Kidney (tissue), 14 donors: ENCODE results near the gene RNF212. TPM values are rescaled to one million over a fixed set of nuclear protein-coding genes. Genes with fewer than 3 reads are reported as not detected.

Source experiments
- DNase-seq, 5 donors: peaks; one replicate each; pipeline ENCODE4 v3.0.0-alpha.2; 2013 to 2020
- FAIRE-seq: peaks from 2 replicates; lab custom pipeline; 2012; peaks lifted over from hg19 to GRCh38; lab: Jason Lieb, UNC
- H3K27ac ChIP-seq, 2 donors: one replicate each; pipeline ENCODE4 v1.7.0; 2013; ENCODE audit warnings: low read depth in 2 of 2, low read length in 2 of 2, inconsistent platforms in 1 of 2
- H3K27me3 ChIP-seq: one replicate; pipeline ENCODE4 v1.7.1; 2013; ENCODE audit warnings: low read length, inconsistent platforms; ENCODE audit not compliant: control insufficient read depth, insufficient read depth
- H3K36me3 ChIP-seq, 3 donors: one replicate each; pipeline versions ENCODE4 v1.7.0 to v1.7.1; 2013; ENCODE audit warnings: low read length in 3 of 3, control low read depth in 1 of 3, inconsistent platforms in 1 of 3; ENCODE audit not compliant: insufficient read depth in 3 of 3, control insufficient read depth in 2 of 3
- H3K4me1 ChIP-seq, 3 donors: one replicate each; pipeline versions ENCODE4 v1.7.0 to v1.7.1; 2013; ENCODE audit warnings: low read length in 3 of 3, inconsistent platforms in 1 of 3, low read depth in 1 of 3; ENCODE audit not compliant: control insufficient read depth in 2 of 3, insufficient read depth in 2 of 3
- H3K4me3 ChIP-seq, 3 donors: one replicate each; pipeline versions ENCODE4 v1.7.0 to v1.8.1; 2013; ENCODE audit warnings: low read length in 3 of 3, control low read depth in 1 of 3, inconsistent platforms in 1 of 3
- H3K9ac ChIP-seq, 3 donors: one replicate each; pipeline versions ENCODE4 v1.7.0 to v1.7.1; 2013; ENCODE audit warnings: low read length in 3 of 3, control low read depth in 1 of 3, inconsistent platforms in 1 of 3
- H3K9me3 ChIP-seq, 3 donors: one replicate each; pipeline versions ENCODE4 v1.7.0 to v1.7.1; 2013; ENCODE audit warnings: low read length in 3 of 3, control low read depth in 1 of 3, inconsistent platforms in 1 of 3; ENCODE audit not compliant: control insufficient read depth in 2 of 3, insufficient read depth in 1 of 3
- CTCF ChIP-seq: IDR thresholded peaks from 3 replicates; pipeline ENCODE4 v1.5.1; 2012; ENCODE audit warnings: mild to moderate bottlenecking, moderate library complexity, borderline replicate concordance; ENCODE audit not compliant: insufficient read depth; ENCODE audit errors: extremely low read depth
- intact Hi-C: fragments of 100-400 bp; cut with DNase I; formaldehyde crosslinking; loops from one replicate; pipeline ENCODE4 v1.11.1; 2022
- polyA plus RNA-seq: library from polyadenylated mRNA; stranded (reverse); fragments of 350-450 nt; fragmentation: Illumina TruSeq; extraction: RNeasy Lipid Tissue Mini Kit (QIAGEN cat#74804); gene quantifications from one replicate; pipeline ENCODE4 v1.2.3, GENCODE V29; 2014; ENCODE audit warnings: low read depth, low replicate concordance; ENCODE audit not compliant: insufficient read depth
- total RNA-seq: library from RNA; stranded (reverse); fragmentation: NEBNext Ultra II Directional; extraction: Animal tissue kit (Norgen Biotek cat#: 25700); gene quantifications from one replicate; pipeline ENCODE4 v1.2.1, GENCODE V29; 2021
- donor health status: control.
- donor health status: control.
- donor health status: control.
- donor health status: control.
- donor health status: control.
- donor health status: DM: yes; HTN: yes; CAD: no.
- donor health status: Normal renal cell carcinoma (clear cell type).

RNF212 gene
- total and polyA plus RNA-seq, 2 donors from 2014 or later, result 5.3 to 20.8 TPM

GRCh38 chr4:1031956-1032795, 81.2 kb downstream of the RNF212 start:
- DNase-seq, result peak in 3 of 5 donors; percentile 70 to 79 (median 71)

GRCh38 chr4:1031346-1031745, 82.0 kb downstream of the RNF212 start:
- no peaks in the 10 kb centered on the region for H3K27me3 ChIP-seq
- no peak overlapping the region for H3K27ac ChIP-seq
- intact Hi-C loops, result no loop called here
- H3K36me3 ChIP-seq, result no peaks in the 10 kb centered on the region
- no peaks in the 10 kb centered on the region for H3K4me1 ChIP-seq
- DNase-seq, result no peak
- no peak for FAIRE-seq
- no peak overlapping the region for H3K9ac ChIP-seq
- no peak overlapping the region for H3K4me3 ChIP-seq
- no peaks in the 10 kb centered on the region for H3K9me3 ChIP-seq
- TF ChIP-seq CTCF, result no peak

More at GRCh38 chr4:1031956-1032795, 81.2 kb downstream of the RNF212 start:
- Histone ChIP-seq H3K9me3 (no peaks in the 10 kb centered on the region), H3K4me1 (no peaks in the 10 kb centered on the region), H3K27ac (no peak overlapping the region), H3K9ac (no peak overlapping the region), H3K27me3 (no peaks in the 10 kb centered on the region), H3K36me3 (no peaks in the 10 kb centered on the region), H3K4me3 (no peak overlapping the region)
- no peak for FAIRE-seq
- TF ChIP-seq CTCF, result no peak
- intact Hi-C loops, result no loop called here

GRCh38 chr4:1030559-1030958, 82.8 kb downstream of the RNF212 start:
- Histone ChIP-seq H3K27me3 (no peaks in the 10 kb centered on the region), H3K4me3 (no peak overlapping the region), H3K36me3 (peaks cover 5 to 6% (median 5%) of the 10 kb centered on the region in 3 donors), H3K4me1 (peaks cover 0 to 4% (median 0%) of the 10 kb centered on the region in 3 donors), H3K9me3 (no peaks in the 10 kb centered on the region), H3K27ac (no peak overlapping the region), H3K9ac (no peak overlapping the region)
- FAIRE-seq, result no peak
- no peak for DNase-seq
- TF ChIP-seq CTCF, result no peak
- intact Hi-C loops, result no loop called here
